Transverse colon (tissue), 4 donors: ENCODE data around the gene ASCL4.

Source experiments
- CTCF ChIP-seq, 5 experiments: fragments of 200-600 bp in 3 of 5; fragments of 450-650 bp in 2 of 5; sonication (generic) in 3 of 5; IDR thresholded peaks; 1 replicate in 2 of 5; 2 replicates in 3 of 5; pipeline ENCODE4 v1.5.1; 2016 to 2017; ENCODE audit warnings: antibody characterized with exemption in 5 of 5, inconsistent platforms in 3 of 5, mild to moderate bottlenecking in 2 of 5, moderate library complexity in 1 of 5
- POLR2AphosphoS5 ChIP-seq, 3 donors: sonication (generic); formaldehyde crosslinking; IDR thresholded peaks; one replicate each; pipeline ENCODE4 v1.6.1; 2016; ENCODE audit warnings: antibody characterized with exemption in 3 of 3

- no peak for TF ChIP-seq POLR2AphosphoS5 (IDR thresholded peaks at IDR 0.05)
- TF ChIP-seq CTCF (IDR thresholded peaks at IDR 0.05), result no peak
These were observed 13.0 kb upstream of the ASCL4 start for GRCh38 chr12:107761502-107761904.
